ENCODE results near the gene PIANP. TPM values are rescaled to one million over a fixed set of nuclear protein-coding genes. Genes with fewer than 3 reads are reported as not detected.

PIANP gene
- total RNA-seq, 2 donors from 2014 or later = 3.1 TPM; not detected in 1

DNA sequence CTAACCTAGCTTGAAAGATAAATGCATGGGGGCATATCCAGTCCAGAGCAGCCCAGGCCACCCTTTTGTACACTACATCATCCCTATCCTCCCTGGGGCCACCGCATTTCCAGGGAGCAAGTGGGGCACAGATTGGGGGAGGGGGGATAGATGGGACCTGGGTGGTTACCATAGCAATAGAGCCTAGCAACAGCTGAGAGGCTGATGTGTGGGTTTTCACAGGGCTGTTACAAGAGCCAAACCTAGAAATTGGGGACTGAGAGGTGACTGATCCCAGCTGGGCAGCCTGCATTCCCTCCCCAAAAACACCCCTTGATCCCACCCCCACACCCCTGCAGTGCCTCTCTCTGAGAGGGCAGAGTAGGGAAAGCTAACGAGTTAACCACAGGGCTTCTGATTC, 7.7 kb downstream of the PIANP start:
- Histone ChIP-seq H3K27ac (no peak overlapping the region), H3K4me1 (replicated peaks) (no peaks in the 10 kb centered on the region), H3K36me3 (no peaks in the 10 kb centered on the region), H3K9me3 (no peaks in the 10 kb centered on the region), H3K27me3 (replicated peaks; ENCODE audit: insufficient read depth) (no peaks in the 10 kb centered on the region), H3K4me3 (no peak overlapping the region)
- DNase-seq (ENCODE audit: low spot score) = no peak
- intact Hi-C loops (cut with DNase I) = no loop called here
- TF ChIP-seq POLR2A (IDR thresholded peaks at IDR 0.05) = no peak
- TF ChIP-seq, protein P1, sequence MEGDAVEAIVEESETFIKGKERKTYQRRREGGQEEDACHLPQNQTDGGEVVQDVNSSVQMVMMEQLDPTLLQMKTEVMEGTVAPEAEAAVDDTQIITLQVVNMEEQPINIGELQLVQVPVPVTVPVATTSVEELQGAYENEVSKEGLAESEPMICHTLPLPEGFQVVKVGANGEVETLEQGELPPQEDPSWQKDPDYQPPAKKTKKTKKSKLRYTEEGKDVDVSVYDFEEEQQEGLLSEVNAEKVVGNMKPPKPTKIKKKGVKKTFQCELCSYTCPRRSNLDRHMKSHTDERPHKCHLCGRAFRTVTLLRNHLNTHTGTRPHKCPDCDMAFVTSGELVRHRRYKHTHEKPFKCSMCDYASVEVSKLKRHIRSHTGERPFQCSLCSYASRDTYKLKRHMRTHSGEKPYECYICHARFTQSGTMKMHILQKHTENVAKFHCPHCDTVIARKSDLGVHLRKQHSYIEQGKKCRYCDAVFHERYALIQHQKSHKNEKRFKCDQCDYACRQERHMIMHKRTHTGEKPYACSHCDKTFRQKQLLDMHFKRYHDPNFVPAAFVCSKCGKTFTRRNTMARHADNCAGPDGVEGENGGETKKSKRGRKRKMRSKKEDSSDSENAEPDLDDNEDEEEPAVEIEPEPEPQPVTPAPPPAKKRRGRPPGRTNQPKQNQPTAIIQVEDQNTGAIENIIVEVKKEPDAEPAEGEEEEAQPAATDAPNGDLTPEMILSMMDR (IDR thresholded peaks at IDR 0.05) = no peak
- 63% methylated on average over 2 of the region's 2 CpGs for WGBS

DNA sequence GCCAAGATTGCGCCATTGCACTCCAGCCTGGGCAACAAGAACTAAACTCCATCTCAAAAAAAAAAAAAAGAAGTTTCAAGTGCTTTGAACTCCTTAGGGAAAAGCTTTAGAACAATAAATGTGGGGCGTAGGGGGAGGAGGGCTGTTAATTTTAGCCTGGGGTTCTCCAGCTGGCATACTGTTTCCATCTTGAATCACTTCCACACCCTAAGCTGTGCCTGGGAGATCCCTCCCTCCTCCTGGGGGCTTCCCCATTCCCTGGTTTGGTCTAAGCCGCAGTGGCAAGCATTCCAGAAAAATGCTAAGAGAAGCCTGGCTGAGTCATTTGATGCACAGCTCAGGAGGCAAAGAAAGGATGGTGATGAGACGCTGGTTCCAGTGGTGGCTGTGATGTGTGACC, 9.1 kb downstream of the PIANP start:
- TF ChIP-seq POLR2AphosphoS5 (IDR thresholded peaks at IDR 0.05) = no peak
- TF ChIP-seq, protein P1 (IDR thresholded peaks at IDR 0.05) = no peak
- no peak for TF ChIP-seq POLR2A (IDR thresholded peaks at IDR 0.05)
- no peaks in the 10 kb centered on the region for H3K36me3 ChIP-seq
- H3K27me3 ChIP-seq (replicated peaks; ENCODE audit: insufficient read depth) = no peaks in the 10 kb centered on the region
- WGBS = 76% methylated on average over 4 of the region's 4 CpGs
- no peaks in the 10 kb centered on the region for H3K4me1 ChIP-seq (replicated peaks)
- no peak for DNase-seq (ENCODE audit: low spot score)
- H3K4me3 ChIP-seq = no peak overlapping the region
- H3K27ac ChIP-seq = no peak overlapping the region
- intact Hi-C loops (cut with DNase I) = no loop called here
- no peaks in the 10 kb centered on the region for H3K9me3 ChIP-seq

DNA sequence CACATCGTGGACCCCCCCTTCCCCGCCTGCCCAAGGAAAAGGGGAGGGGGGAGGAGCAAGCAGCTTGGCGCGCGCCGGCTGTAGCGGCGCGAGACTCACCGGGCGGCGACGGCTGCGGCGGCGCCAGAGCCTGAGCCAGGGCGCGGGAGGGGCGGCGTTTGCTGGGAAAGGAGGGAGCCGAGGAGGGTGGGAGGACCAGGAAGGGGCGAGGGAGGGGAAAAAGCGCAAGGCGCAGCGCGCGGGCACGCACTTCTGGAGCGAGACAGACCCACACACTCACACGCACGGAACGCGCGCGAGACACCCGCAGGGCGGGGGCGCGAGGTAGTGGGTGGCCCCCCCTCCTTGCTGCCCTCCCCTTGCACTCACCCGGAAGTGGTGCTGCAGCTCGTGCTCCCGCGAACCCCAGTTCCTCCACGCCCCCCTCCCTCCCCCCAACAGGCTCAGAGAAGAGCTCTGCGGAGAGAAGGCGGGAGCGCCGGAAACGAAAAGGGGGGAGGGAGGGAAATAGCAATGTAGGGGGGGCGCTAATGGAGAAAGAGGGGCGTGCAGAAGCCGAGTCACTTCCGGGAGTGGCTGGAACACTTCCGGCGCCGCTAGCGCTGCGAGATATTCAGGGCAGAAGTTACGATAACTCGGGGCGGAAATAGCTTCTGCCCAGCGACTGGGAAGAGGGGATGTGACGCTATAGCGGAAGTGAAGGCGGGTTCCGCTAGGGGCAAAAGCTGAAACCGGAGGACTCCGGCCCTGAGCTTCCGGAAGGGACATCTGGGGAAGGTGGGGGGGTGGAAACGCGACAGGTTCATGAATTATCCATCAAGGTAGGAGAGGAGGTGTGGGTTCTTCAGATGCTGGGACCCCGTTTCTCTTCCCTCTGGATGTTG, 11.4 kb downstream of the PIANP start, which contains the start of gene ZNF384:
ZNF384 (minus strand) TSS at position 377 of the 884 bp plus-strand sequence. CDS start 9,855 bp downstream, outside the sequence.
- intact Hi-C loops (cut with DNase I) = loop anchor here (1.0 to 5.0 kb wide), 3 partner anchors 26 to 72 kb away; partner anchors contain the start of genes COPS7A and ING4
- WGBS = under 1% methylated on average over 72 of the region's 72 CpGs
- Histone ChIP-seq H3K4me1 (replicated peaks) (no peaks in the 10 kb centered on the region), H3K27me3 (replicated peaks; ENCODE audit: insufficient read depth) (no peaks in the 10 kb centered on the region), H3K4me3 (peak within 1 kb of the TSS; percentile 61 to 81), H3K9me3 (no peaks in the 10 kb centered on the region), H3K36me3 (no peaks in the 10 kb centered on the region), H3K27ac (peak within 1 kb of the TSS; percentile 90 to 94)
- peak; percentile 99 for DNase-seq (ENCODE audit: low spot score)
- TF ChIP-seq, protein P1 (IDR thresholded peaks at IDR 0.05) = peak in 2 of 4 experiments; percentile 53 to 79
- peak; percentile 27 for TF ChIP-seq POLR2A (IDR thresholded peaks at IDR 0.05)
- peak; percentile 98 for TF ChIP-seq POLR2AphosphoS5 (IDR thresholded peaks at IDR 0.05)

DNA sequence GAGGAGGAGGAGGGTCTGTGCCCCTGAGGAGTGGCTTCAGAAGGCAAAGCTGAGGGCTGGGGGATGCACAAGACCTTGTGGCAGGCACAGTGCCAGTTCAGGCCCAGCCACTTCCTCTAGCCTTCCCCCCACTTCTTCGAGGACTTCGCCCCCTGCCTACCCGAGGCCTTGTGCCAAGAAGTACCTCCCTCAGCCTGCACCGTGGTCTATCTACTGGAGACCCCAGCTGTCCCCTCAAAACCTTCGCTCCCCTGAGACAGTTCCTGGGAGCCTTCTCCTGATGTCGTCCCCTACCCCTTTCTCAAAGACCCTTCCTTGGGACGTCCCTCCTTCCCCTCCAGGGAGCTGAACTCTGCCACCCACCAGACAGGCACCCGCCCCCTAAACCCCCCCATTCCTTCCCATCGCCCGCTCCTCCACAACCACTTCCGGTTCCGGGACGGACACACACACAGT, 12.0 kb downstream of the PIANP start:
- H3K36me3 ChIP-seq = no peaks in the 10 kb centered on the region
- H3K27ac ChIP-seq = peak overlapping the region; percentile 90 to 94
- H3K27me3 ChIP-seq (replicated peaks; ENCODE audit: insufficient read depth) = no peaks in the 10 kb centered on the region
- no peaks in the 10 kb centered on the region for H3K4me1 ChIP-seq (replicated peaks)
- 0% methylated on average over 13 of the region's 13 CpGs for WGBS
- peak overlapping the region; percentile 61 to 81 for H3K4me3 ChIP-seq
- TF ChIP-seq POLR2A (IDR thresholded peaks at IDR 0.05) = no peak
- TF ChIP-seq POLR2AphosphoS5 (IDR thresholded peaks at IDR 0.05) = no peak
- TF ChIP-seq, protein P1 (IDR thresholded peaks at IDR 0.05) = no peak
- intact Hi-C loops (cut with DNase I) = loop anchor here (5.0 kb wide), 1 partner anchor 71 kb away; no protein-coding TSS in a partner anchor
- H3K9me3 ChIP-seq = no peaks in the 10 kb centered on the region
- DNase-seq (ENCODE audit: low spot score) = peak; percentile 8
